ENCODE data around the gene NKX1-1.

Gene NKX1-1

DNA sequence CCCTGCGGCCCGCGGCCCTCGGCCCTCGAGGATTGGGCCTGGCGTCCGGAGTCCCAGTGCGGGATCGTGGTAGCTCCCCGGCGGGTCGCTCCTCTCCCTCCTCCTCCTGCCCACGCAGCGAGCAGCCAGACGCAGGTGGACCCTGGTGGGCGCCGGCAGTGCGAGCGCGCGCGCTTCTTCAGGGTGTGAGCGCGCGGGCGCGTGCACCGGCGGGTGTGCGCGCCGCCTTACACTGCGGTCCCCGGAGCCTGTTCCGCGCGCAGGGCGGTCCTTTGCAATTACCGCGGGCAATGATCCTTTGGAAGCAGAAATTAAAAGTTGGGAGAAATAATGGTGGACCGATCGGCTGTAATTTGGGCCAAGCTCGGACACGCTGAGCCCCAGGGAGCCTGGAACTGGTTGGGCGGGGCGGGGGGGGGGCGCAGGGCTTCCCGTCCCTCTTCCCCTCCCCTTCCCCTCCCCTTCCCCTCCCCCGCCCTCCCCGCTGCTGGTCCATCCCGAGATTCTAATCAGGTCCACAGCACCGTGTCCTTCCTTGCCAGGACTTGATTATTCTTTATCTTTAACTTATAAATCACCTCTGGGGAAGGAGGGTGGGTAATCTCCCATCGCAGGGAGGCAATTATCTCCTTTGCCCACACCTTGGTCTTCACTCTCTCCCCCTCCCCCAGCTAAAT lies 1.6 kb upstream of the NKX1-1 start:
- no peaks in the 10 kb centered on the region for H3K4me1 ChIP-seq (ENCODE audit: control insufficient read depth in 1 of 2, insufficient read depth in 1 of 2, low read depth in 1 of 2, low read length in 1 of 2)
- H3K27me3 ChIP-seq = peaks cover 100% of the 10 kb centered on the region
- no peak overlapping the region for H3K27ac ChIP-seq
- TF ChIP-seq, protein P1, sequence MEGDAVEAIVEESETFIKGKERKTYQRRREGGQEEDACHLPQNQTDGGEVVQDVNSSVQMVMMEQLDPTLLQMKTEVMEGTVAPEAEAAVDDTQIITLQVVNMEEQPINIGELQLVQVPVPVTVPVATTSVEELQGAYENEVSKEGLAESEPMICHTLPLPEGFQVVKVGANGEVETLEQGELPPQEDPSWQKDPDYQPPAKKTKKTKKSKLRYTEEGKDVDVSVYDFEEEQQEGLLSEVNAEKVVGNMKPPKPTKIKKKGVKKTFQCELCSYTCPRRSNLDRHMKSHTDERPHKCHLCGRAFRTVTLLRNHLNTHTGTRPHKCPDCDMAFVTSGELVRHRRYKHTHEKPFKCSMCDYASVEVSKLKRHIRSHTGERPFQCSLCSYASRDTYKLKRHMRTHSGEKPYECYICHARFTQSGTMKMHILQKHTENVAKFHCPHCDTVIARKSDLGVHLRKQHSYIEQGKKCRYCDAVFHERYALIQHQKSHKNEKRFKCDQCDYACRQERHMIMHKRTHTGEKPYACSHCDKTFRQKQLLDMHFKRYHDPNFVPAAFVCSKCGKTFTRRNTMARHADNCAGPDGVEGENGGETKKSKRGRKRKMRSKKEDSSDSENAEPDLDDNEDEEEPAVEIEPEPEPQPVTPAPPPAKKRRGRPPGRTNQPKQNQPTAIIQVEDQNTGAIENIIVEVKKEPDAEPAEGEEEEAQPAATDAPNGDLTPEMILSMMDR (IDR thresholded peaks at IDR 0.05) = no peak
- no peaks in the 10 kb centered on the region for H3K36me3 ChIP-seq
- no peaks in the 10 kb centered on the region for H3K9me3 ChIP-seq
- H3K4me3 ChIP-seq (ENCODE audit: low read depth in 1 of 2, low read length in 1 of 2) = no peak overlapping the region

DNA sequence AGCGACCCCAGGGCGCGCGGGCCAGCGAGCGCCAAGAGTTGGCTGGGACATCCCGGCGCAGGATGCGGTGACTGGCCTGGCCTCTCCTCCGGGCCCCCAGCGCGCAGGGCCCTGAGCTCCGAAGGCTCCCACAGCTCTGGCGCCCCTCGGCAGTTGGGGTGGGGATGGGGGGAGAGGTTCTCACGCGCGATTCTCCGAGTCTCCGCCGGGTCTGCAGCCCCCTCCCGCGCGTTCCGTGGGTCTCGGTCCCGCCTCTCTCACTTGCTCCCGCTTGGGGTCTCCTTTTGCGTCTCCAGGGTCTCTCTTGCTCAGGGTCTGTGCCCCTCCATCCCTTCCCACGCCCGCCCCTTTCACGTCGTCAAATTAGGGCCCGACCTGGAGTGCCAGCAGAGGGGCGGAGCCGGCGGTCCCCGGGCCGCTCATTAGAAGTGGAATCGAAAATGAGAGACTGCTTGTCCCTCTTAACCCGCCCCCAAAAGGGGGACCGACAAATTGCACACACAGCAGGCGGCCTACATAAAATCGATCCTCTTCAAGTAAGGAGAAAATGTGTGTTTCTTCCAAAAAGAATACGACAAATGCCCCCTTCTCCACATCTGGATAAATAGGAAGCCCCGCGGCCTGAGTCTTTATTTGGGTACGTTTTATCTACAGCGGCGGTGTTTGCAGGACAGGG lies 877 bp upstream of the NKX1-1 start:
- Histone ChIP-seq H3K4me3 (ENCODE audit: low read depth in 1 of 2, low read length in 1 of 2) (no peak overlapping the region), H3K36me3 (no peaks in the 10 kb centered on the region), H3K27ac (no peak overlapping the region), H3K4me1 (ENCODE audit: control insufficient read depth in 1 of 2, insufficient read depth in 1 of 2, low read depth in 1 of 2, low read length in 1 of 2) (no peaks in the 10 kb centered on the region), H3K27me3 (peaks cover 100% of the 10 kb centered on the region), H3K9me3 (no peaks in the 10 kb centered on the region)
- TF ChIP-seq, protein P1 (IDR thresholded peaks at IDR 0.05) = no peak

DNA sequence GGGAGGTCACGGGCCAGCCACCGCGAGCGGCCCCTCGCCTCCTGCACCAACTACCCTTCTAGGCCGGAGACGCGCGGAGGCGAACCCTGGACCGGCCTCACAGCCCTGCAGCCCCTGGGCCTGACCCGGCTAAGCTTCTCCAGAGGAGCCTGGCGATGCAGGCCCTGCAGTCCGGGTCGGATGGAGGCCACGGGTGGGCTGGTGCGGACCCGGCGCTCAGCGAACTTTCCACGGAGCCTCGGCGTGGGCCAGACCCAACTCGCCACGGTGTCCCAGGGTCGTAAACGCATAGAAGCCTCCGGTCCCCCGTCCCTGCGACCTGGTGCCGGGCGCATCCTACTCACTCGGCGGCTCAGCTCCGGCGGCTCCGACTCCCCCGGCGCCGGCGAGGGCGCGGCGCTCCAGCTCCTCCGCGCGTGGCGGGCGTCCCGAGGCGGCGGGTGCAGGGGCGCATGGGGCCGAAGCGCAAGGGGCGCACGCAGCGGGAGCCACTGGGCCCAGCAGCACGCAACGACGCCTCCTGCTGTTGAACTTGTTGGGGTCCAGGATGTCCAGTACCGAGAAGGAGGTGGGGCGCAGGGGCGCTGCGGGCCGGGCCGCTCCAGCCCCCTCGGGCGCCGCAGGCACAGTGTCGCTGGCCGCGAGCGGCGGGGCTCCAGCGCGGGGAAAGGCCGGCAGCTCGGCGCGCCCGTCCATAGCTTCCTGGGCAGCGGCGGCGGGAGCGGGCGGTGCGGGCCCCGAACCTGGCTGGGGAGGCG lies 427 bp downstream of the NKX1-1 start:
- TF ChIP-seq, protein P1 (IDR thresholded peaks at IDR 0.05) = no peak
- H3K36me3 ChIP-seq = no peaks in the 10 kb centered on the region
- H3K27ac ChIP-seq = no peak overlapping the region
- H3K27me3 ChIP-seq = peaks cover 100% of the 10 kb centered on the region
- no peaks in the 10 kb centered on the region for H3K9me3 ChIP-seq
- H3K4me1 ChIP-seq (ENCODE audit: control insufficient read depth in 1 of 2, insufficient read depth in 1 of 2, low read depth in 1 of 2, low read length in 1 of 2) = no peaks in the 10 kb centered on the region
- H3K4me3 ChIP-seq (ENCODE audit: low read depth in 1 of 2, low read length in 1 of 2) = no peak overlapping the region

DNA sequence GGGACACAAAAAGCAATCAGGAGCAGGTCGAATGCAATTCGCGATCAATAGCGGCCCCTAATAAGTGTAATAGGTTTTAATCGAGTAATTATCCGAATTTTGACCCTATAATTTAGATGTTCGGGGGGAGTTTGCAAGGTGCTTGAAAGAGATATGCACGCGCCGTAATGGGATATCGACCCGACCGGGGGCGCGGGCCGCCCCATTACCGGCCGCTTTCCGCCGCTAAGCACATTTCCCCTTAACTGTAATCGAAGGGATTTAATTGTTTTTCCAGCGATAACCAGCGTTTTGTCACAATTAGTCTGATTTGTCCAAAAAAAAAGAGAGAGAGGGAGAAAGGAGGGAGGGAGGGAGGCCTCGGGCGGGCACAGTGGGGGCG lies 997 bp downstream of the NKX1-1 start:
- TF ChIP-seq, protein P1 (IDR thresholded peaks at IDR 0.05) = no peak
- H3K27me3 ChIP-seq = peaks cover 100% of the 10 kb centered on the region

DNA sequence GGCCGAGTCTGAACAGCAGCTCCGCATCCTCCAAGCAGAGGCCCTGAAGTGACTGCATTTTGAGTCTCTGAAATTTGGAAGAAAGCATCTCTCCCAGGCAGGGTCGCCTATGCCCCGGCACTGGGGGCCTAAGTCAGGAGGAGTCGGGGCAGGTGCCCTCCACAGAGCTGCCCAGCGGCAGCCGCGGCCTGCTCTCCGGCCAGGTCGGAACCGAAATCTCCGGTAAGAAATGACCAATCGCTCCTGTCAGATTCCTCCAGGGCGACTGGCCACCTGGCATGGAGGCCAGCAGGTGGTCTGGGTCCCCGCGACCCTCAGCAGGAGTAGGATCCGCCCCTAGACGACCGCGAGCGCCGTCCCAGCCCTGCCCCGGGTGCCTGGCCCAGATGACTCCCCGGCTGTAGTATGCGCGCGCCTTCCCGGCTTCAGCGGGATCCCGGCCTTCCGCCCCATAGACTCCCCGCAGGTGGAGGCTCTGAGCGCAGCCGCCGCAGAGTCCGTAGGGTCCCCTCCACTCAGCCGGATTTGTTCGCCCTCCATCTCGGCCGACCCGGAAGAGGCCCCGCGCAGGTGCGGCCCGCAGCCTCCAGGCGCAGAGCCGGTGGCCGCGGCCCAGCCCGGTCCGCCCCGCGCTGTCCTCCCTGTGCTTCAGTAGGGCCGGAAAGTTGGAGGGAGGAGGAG lies 1.5 kb downstream of the NKX1-1 start:
- Histone ChIP-seq H3K27ac (no peak overlapping the region), H3K4me3 (ENCODE audit: low read depth in 1 of 2, low read length in 1 of 2) (no peak overlapping the region), H3K36me3 (no peaks in the 10 kb centered on the region), H3K9me3 (no peaks in the 10 kb centered on the region), H3K27me3 (peaks cover 100% of the 10 kb centered on the region), H3K4me1 (ENCODE audit: control insufficient read depth in 1 of 2, insufficient read depth in 1 of 2, low read depth in 1 of 2, low read length in 1 of 2) (no peaks in the 10 kb centered on the region)
- TF ChIP-seq, protein P1 (IDR thresholded peaks at IDR 0.05) = no peak

More for the DNA sequence above, 997 bp downstream of the NKX1-1 start:
- Histone ChIP-seq H3K27ac (no peak overlapping the region), H3K4me1 (ENCODE audit: control insufficient read depth in 1 of 2, insufficient read depth in 1 of 2, low read depth in 1 of 2, low read length in 1 of 2) (no peaks in the 10 kb centered on the region), H3K36me3 (no peaks in the 10 kb centered on the region), H3K9me3 (no peaks in the 10 kb centered on the region), H3K4me3 (ENCODE audit: low read depth in 1 of 2, low read length in 1 of 2) (no peak overlapping the region)

All from neutrophil (primary cell).